Neural crest cell (in vitro differentiated cells): ENCODE results near the gene FGD4. TPM values are rescaled to one million over a fixed set of nuclear protein-coding genes. Genes with fewer than 3 reads are reported as not detected.
A peak's percentile ranks its signal among the peaks of the same experiment; 100 is the strongest.

Experiments used
- DNase-seq: peaks from one replicate; pipeline ENCODE4 v3.0.0; 2021; ENCODE audit warnings: low read depth, mixed read lengths, low spot score
- H3K27ac Mint-ChIP-seq: one replicate; pipeline ENCODE4 v1.8.0; 2021; ENCODE audit warnings: mild to moderate bottlenecking, mixed read lengths; ENCODE audit not compliant: unreplicated experiment
- H3K27me3 Mint-ChIP-seq: 2 replicates; pipeline ENCODE4 v1.8.0; 2021; ENCODE audit warnings: low read depth, mild to moderate bottlenecking, mixed read lengths
- H3K36me3 Mint-ChIP-seq: 2 replicates; pipeline ENCODE4 v1.8.0; 2021; ENCODE audit warnings: low read depth, mild to moderate bottlenecking, mixed read lengths
- H3K4me1 Mint-ChIP-seq: 2 replicates; pipeline ENCODE4 v1.8.0; 2021; ENCODE audit warnings: mixed read lengths
- H3K4me3 Mint-ChIP-seq: one replicate; pipeline ENCODE4 v1.8.0; 2021; ENCODE audit warnings: mild to moderate bottlenecking, mixed read lengths
- H3K9me3 Mint-ChIP-seq: 2 replicates; pipeline ENCODE4 v1.8.0; 2021; ENCODE audit warnings: mixed read lengths
- CTCF ChIP-seq: fragments of 200-600 bp; sonication (generic); conservative IDR thresholded peaks from 2 replicates; pipeline ENCODE4 v1.5.0; 2021; ENCODE audit warnings: antibody characterized with exemption, mild to moderate bottlenecking
- total RNA-seq: library from RNA; stranded (reverse); gene quantifications from 2 replicates; pipeline ENCODE4 v1.2.1, GENCODE V29; 2021

FGD4 gene
- total RNA-seq, 1 donor from 2014 or later, result 35.8 TPM

GRCh38 chr12:32365473-32366064, 33.8 kb upstream of the FGD4 start:
- TF ChIP-seq CTCF, result peak; percentile 99
- H3K9me3 Mint-ChIP-seq, result no peaks in the 10 kb centered on the region

DNA sequence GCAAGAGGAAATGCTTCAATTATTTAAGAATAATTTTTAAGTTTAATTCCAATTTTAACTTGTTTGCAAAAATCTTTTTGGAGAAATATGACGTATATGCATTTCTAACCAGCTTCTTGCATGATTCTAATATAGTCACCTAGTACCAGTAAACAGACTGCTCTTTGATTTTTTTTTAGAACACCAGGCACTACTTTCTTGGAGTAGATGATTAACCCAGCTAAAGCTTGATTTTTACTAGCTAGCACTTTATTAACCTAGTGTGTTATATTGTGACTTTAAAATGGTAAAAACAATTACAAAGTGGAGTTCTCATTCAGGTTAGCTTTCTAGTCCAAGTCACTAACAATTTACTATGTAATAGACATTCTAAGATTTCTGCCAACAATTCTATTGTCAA, 32.6 kb upstream of the FGD4 start:
- no peak overlapping the region for H3K27ac Mint-ChIP-seq
- H3K4me1 Mint-ChIP-seq, result peaks cover 4% of the 10 kb centered on the region
- no peaks in the 10 kb centered on the region for H3K27me3 Mint-ChIP-seq
- DNase-seq, result no peak
- H3K4me3 Mint-ChIP-seq, result no peak overlapping the region
- H3K9me3 Mint-ChIP-seq, result no peaks in the 10 kb centered on the region
- no peaks in the 10 kb centered on the region for H3K36me3 Mint-ChIP-seq
- no peak for TF ChIP-seq CTCF

More at GRCh38 chr12:32365473-32366064, 33.8 kb upstream of the FGD4 start:
- no peaks in the 10 kb centered on the region for H3K36me3 Mint-ChIP-seq
- DNase-seq, result peak; percentile 55
- H3K4me3 Mint-ChIP-seq, result no peak overlapping the region
- H3K27ac Mint-ChIP-seq, result no peak overlapping the region
- H3K27me3 Mint-ChIP-seq, result no peaks in the 10 kb centered on the region
- H3K4me1 Mint-ChIP-seq, result peaks cover 4% of the 10 kb centered on the region

DNA sequence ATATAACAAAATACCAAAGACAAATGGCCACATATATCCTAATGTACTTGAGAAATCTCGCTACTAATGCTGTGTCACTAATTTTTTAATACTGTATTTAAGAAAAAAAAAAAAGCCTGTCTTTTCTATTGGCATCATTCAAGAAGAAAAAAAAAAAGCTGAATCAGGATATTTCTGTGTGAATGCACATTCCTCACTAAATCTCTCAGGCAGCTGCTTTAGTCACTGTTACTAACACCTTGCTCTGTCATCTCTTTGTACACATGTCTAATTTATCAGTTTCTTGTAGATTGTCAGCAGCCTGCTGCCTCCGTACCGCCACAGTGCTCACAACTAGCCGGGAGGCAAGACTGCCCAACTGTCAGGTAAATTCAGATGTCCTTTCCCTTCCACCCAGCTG, 32.0 kb upstream of the FGD4 start:
- DNase-seq, result no peak
- H3K4me3 Mint-ChIP-seq, result no peak overlapping the region
- H3K27ac Mint-ChIP-seq, result no peak overlapping the region
- H3K9me3 Mint-ChIP-seq, result no peaks in the 10 kb centered on the region
- no peaks in the 10 kb centered on the region for H3K27me3 Mint-ChIP-seq
- H3K4me1 Mint-ChIP-seq, result peaks cover 4% of the 10 kb centered on the region
- H3K36me3 Mint-ChIP-seq, result no peaks in the 10 kb centered on the region
- TF ChIP-seq CTCF, result no peak

GRCh38 chr12:32369202-32369601, 30.2 kb upstream of the FGD4 start:
- Mint-ChIP-seq H3K4me3 (no peak overlapping the region), H3K9me3 (no peaks in the 10 kb centered on the region), H3K36me3 (no peaks in the 10 kb centered on the region), H3K27ac (no peak overlapping the region), H3K27me3 (no peaks in the 10 kb centered on the region), H3K4me1 (peaks cover 4% of the 10 kb centered on the region)
- no peak for DNase-seq
- TF ChIP-seq CTCF, result no peak

DNA sequence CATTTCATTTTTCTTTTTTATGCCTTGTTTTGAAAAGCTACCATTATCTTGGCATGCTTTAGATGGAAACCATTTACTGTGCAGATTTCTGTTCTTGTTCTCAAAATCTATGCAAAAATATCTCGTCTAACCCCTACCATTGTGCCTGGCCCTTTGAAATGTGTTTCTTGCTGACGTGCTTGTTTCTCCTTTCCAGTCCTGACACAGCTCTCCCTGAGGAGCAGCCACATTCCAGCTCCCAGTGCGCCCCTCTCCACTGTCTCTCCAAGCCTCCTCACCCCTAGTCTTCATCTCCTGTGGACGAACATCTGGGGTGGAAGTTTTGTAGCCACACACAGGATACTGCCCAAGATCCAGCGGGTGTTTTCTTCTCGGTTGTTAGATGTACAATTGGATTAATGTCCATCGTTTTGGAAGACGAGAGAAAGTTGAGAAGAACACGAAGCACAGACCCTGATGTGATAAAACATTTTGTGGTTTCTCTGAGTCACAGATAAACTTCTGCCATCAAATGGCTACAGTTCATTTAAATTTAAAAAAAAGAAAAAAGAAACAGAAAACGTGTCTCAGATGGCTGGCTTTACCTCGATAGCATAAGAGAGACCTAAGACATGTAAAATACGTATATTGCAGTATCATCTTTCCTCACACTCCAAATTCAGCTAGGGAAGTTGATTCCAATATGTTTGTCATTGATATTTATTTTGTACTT, 21.9 kb upstream of the FGD4 start:
- no peaks in the 10 kb centered on the region for H3K36me3 Mint-ChIP-seq
- no peaks in the 10 kb centered on the region for H3K4me1 Mint-ChIP-seq
- H3K4me3 Mint-ChIP-seq, result no peak overlapping the region
- no peaks in the 10 kb centered on the region for H3K27me3 Mint-ChIP-seq
- H3K27ac Mint-ChIP-seq, result peak overlapping the region; percentile 2
- H3K9me3 Mint-ChIP-seq, result no peaks in the 10 kb centered on the region
- DNase-seq, result no peak
- no peak for TF ChIP-seq CTCF
